Memory B cell (primary cell): ENCODE data around the gene ANKRD34A.
"Not testable (repeated sequence)": the region's sequence is repeated elsewhere in the genome, so short reads cannot be mapped to it uniquely, and the experiment has no call there.

Experiments used
- ATAC-seq: fragments of 150-1000 bp; cut with Tn5 transposase; 2 replicates; pipeline ENCODE4 v1.10.0; 2021; ENCODE audit warnings: low read depth, mild to moderate bottlenecking, moderate library complexity
- DNase-seq, 2 donors: peaks; one replicate each; pipeline ENCODE4 v3.0.0; 2022; ENCODE audit warnings: low spot score in 2 of 2
- H3K27ac Mint-ChIP-seq: one replicate; pipeline ENCODE4 v1.8.0; 2022; ENCODE audit warnings: mild to moderate bottlenecking, moderate library complexity, mixed read lengths
- H3K27me3 Mint-ChIP-seq: one replicate; pipeline ENCODE4 v1.8.0; 2022; ENCODE audit warnings: mixed read lengths
- H3K36me3 Mint-ChIP-seq: one replicate; pipeline ENCODE4 v1.8.0; 2022; ENCODE audit warnings: mild to moderate bottlenecking, mixed read lengths
- H3K4me1 Mint-ChIP-seq: one replicate; pipeline ENCODE4 v1.8.0; 2022; ENCODE audit warnings: mixed read lengths
- H3K4me3 Mint-ChIP-seq: one replicate; pipeline ENCODE4 v1.8.0; 2022; ENCODE audit warnings: mild to moderate bottlenecking, moderate library complexity, mixed read lengths
- H3K9me3 Mint-ChIP-seq: one replicate; pipeline ENCODE4 v1.8.0; 2022; ENCODE audit warnings: mixed read lengths

The ANKRD34A gene

DNA sequence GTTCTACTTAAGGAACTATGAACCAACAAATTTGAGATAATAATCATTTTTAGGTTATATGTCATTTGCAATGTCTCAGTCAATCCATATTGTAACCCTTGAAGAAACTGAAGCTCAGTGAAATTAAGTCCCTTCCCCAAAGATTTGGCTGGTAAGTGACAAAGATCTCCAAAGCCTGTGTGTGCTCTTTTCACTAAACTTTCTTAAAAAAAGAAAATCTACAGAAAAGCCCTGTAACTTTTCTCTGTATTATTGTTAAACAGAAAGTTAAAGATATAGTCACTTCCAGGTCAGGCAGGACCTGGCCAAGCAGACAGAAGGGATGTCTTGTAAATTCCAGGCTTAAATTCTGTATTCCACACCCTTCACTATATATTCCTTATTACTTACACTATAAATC lies 8.0 kb downstream of the ANKRD34A start:
- Mint-ChIP-seq H3K9me3 (no peaks in the 10 kb centered on the region), H3K36me3 (peaks cover 8% of the 10 kb centered on the region), H3K4me1 (peaks cover 52% of the 10 kb centered on the region), H3K27me3 (no peaks in the 10 kb centered on the region), H3K4me3 (peak overlapping the region; percentile 93), H3K27ac (peak overlapping the region; percentile 90)
- DNase-seq (no peak), ATAC-seq (no peak)

DNA sequence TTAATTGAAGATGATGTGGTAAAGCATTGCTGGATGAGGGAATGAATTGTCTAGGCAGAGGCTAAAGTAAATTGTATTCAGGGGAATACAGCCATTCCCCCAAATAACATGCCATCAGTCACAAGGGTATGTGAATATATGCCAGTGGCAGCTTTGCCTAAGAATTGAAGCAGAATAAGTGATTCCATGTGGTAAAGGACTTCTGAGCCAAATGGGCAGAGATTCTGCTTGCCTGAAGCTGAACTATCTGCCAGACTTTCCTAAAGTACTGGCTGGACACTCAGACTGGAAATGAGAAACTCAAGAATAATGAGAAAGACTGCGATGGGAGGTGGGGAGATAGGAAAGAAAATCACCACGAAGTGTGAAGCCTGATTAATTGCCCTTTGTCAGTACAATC lies 8.9 kb downstream of the ANKRD34A start:
- H3K27me3 Mint-ChIP-seq, result no peaks in the 10 kb centered on the region
- no peaks in the 10 kb centered on the region for H3K9me3 Mint-ChIP-seq
- DNase-seq (no peak), ATAC-seq (no peak)
- H3K4me3 Mint-ChIP-seq, result no peak overlapping the region
- H3K27ac Mint-ChIP-seq, result no peak overlapping the region
- H3K36me3 Mint-ChIP-seq, result peaks cover 8% of the 10 kb centered on the region
- H3K4me1 Mint-ChIP-seq, result peaks cover 52% of the 10 kb centered on the region

DNA sequence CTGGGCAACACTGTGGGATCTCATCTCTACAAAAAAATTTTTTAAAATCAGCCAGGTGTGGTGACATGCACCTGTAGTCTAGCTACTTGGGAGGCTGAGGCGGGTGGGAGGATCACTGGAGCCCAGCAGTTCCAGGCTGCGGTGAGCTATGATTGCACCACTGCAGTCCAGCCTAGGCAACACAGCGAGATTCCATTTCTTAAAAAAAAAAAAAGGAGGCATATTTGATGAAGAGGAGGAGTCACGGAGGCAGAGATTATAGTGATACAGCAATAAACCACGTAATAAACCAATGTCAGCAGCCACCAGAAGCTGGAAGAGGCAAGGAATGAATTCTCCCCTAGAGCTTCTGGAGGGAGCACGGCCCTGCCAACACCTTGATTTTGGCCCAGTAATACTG lies 10.5 kb downstream of the ANKRD34A start:
- Mint-ChIP-seq H3K27me3 (no peaks in the 10 kb centered on the region), H3K4me3 (no peak overlapping the region), H3K36me3 (peaks cover 15% of the 10 kb centered on the region), H3K27ac (no peak overlapping the region), H3K4me1 (peaks cover 49% of the 10 kb centered on the region), H3K9me3 (no peaks in the 10 kb centered on the region)
- ATAC-seq, result no peak
- no peak for DNase-seq

DNA sequence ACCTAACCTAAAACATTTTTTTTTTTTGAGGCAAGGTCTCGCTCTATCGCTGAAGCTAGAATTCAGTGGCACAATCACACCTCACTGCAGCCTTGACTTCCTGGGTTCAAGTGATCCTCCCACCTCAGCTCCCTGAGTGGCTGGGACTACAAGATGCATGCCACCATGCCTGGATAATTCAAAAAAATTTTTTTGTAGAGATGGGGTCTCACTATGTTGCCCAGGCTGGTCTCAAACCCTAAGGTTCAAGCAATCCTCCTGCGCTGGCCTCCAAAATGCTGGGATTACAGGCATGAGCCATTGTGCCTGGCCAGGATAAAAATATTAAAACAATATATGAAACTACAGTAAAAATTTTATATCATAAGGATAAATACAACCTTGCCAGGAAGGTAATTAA lies 11.5 kb downstream of the ANKRD34A start:
- Mint-ChIP-seq H3K36me3 (peaks cover 17% of the 10 kb centered on the region), H3K27ac (no peak overlapping the region), H3K4me1 (peaks cover 42% of the 10 kb centered on the region)

DNA sequence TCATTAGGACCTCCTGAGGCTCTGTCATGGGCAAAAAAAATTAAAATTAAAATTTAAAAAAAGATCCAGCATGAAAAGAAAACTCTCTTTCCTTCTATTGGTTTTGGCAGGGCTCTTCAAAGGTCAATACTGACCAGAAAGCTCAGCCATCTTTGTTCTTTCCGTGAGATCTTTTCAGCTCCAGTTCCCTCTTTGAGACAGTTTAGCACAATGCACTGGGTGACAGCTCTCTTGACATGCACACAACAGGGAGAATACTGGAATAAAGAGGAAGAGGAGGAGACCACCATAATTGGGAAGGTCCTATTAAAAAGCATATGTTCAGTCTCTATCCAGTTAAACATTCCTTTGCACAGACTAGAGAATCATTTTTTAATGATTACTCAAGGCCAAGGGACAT lies 12.8 kb downstream of the ANKRD34A start:
- no peak overlapping the region for H3K27ac Mint-ChIP-seq
- no peaks in the 10 kb centered on the region for H3K9me3 Mint-ChIP-seq
- peaks cover 34% of the 10 kb centered on the region for H3K4me1 Mint-ChIP-seq
- DNase-seq (no peak), ATAC-seq (no peak)
- no peak overlapping the region for H3K4me3 Mint-ChIP-seq
- H3K36me3 Mint-ChIP-seq, result peaks cover 20% of the 10 kb centered on the region
- H3K27me3 Mint-ChIP-seq, result no peaks in the 10 kb centered on the region

More for the DNA sequence above, 11.5 kb downstream of the ANKRD34A start:
- Mint-ChIP-seq H3K4me3 (no peak overlapping the region), H3K9me3 (no peaks in the 10 kb centered on the region), H3K27me3 (no peaks in the 10 kb centered on the region)
- DNase-seq (no peak), ATAC-seq (no peak)

DNA sequence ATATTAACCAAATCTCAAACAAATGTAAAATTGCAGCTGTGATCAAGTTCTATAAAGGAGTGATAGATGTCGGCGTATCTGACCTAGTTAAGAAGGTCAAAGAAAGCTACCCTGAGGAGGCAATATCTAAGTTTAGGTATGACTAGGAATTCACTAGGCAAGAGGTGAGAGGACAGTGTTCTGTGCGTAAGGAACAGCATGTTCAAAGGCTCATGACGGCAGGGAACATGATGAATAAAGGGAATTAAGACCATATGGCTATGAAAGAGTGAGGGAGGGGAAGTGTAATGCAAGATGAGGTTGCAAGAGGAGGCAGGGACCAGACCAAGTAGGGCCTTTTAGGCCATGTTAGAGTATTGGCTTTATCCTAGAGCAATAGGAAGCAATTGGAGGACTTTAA lies 15.2 kb downstream of the ANKRD34A start:
- H3K4me1 Mint-ChIP-seq, result peaks cover 17% of the 10 kb centered on the region
- H3K9me3 Mint-ChIP-seq, result no peaks in the 10 kb centered on the region
- no peak for ATAC-seq
- DNase-seq, result no peak
- H3K4me3 Mint-ChIP-seq, result no peak overlapping the region
- H3K36me3 Mint-ChIP-seq, result peaks cover 21% of the 10 kb centered on the region
- no peaks in the 10 kb centered on the region for H3K27me3 Mint-ChIP-seq
- peak overlapping the region; percentile 43 for H3K27ac Mint-ChIP-seq

DNA sequence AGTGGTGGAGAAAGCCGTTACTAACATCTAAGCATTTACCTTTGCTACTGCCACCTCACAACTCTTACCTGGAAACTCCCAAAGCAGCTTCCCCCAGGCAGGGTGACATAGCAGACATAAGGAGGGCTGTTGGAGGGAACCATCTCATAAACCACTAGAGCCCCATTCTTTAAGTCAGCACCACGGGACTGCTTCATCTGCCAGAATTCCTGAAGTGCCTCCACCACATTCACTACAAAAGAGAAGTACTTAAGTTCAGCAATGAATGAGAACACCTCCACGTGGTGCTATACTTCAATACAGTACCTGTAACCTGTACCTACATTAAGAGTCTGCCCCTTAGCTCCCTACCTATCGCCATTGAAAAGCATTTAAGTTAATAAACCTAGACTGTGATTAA lies 16.8 kb downstream of the ANKRD34A start:
- no peak for ATAC-seq
- no peak for DNase-seq
- Mint-ChIP-seq H3K4me1 (peaks cover 14% of the 10 kb centered on the region), H3K27me3 (no peaks in the 10 kb centered on the region), H3K36me3 (peaks cover 24% of the 10 kb centered on the region), H3K4me3 (no peak overlapping the region), H3K27ac (no peak overlapping the region), H3K9me3 (no peaks in the 10 kb centered on the region)

DNA sequence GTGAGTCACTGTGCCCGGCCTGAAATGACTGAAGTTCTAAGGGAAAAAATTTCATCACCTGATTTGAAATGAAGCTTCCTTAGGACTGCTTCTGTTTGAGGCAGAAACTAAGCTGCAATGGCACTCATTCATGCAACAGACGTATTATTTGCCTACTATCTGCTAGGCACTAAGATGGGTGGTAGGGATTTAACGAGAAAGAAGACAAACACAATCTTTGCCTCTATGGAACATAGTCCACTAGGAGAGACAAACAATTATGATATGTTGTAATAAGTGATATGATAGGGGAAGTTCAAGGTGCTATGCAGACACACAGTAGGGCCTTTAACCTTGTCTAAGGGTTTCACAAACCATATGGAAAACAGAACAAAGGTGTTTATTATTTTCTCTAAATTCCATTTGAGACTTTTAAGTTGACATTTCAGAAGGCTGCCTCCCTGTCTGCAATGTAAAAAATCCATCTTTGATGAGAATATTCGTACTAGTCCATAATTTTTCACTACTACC lies 17.8 kb downstream of the ANKRD34A start:
- Mint-ChIP-seq H3K4me3 (no peak overlapping the region), H3K36me3 (peaks cover 25% of the 10 kb centered on the region), H3K27me3 (no peaks in the 10 kb centered on the region), H3K4me1 (peaks cover 11% of the 10 kb centered on the region), H3K27ac (no peak overlapping the region), H3K9me3 (no peaks in the 10 kb centered on the region)
- no peak for DNase-seq
- no peak for ATAC-seq

DNA sequence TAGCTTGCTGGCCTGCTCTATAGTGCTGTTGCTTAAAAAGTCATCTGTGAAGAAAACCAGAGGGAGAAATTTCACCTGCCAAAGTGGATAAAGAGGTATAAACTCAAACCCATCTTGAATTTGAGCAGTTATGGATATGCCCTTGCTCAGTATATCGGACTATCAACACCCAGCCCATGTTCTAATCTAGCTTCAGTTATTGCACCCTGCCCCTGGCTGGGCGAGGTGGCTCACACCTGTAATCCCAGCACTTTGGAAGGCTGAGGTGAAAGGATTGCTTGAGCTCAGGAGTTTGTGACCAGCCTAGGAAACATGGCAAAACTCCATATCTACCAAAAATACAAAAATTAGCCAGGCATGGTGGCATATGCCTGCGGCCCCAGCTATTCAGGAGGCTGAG lies 19.8 kb downstream of the ANKRD34A start:
- H3K27me3 Mint-ChIP-seq, result no peaks in the 10 kb centered on the region
- H3K27ac Mint-ChIP-seq, result no peak overlapping the region
- DNase-seq (no peak), ATAC-seq (no peak)
- H3K4me1 Mint-ChIP-seq, result peaks cover 7% of the 10 kb centered on the region
- peaks cover 22% of the 10 kb centered on the region for H3K36me3 Mint-ChIP-seq
- H3K9me3 Mint-ChIP-seq, result no peaks in the 10 kb centered on the region
- no peak overlapping the region for H3K4me3 Mint-ChIP-seq

DNA sequence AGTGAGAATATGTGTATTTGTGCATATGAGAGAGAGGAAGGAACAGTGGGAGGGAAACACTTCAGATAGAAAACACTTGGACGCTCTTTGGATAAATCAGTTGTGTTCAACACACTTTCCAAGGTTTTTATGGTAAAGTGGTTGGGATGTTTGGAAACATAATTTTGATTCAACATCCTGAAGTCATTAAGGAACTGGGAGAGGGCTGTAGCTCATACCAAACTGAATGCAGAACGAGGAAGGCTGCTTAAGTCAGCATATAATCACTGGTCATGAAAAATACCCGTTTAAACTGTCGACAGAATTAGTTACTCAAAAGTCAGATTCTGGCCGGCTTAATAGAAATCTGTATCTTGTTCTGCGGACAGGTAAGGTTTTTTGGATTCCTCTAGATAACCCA lies 21.5 kb downstream of the ANKRD34A start:
- Mint-ChIP-seq H3K4me1 (no peaks in the 10 kb centered on the region), H3K27me3 (no peaks in the 10 kb centered on the region), H3K4me3 (no peak overlapping the region), H3K9me3 (no peaks in the 10 kb centered on the region), H3K27ac (no peak overlapping the region), H3K36me3 (peaks cover 16% of the 10 kb centered on the region)
- no peak for ATAC-seq
- DNase-seq, result no peak

DNA sequence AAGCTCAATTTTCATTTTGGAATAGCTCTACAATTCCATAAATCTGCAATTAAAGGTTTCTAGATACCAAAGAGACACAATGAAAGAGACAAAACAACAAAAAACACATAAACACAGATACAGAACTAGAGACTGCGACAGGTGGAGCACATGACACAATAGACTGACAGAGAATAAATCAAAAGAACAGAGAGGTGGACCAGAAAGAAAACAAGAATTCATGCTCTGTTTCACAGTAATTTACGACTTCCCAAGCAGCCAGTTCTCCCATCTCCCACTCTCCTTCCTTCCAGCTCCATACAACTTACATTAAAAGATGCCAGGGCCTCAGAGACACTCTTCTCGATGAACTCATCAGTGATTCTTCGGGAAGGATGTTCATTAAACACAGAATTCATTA lies 22.0 kb downstream of the ANKRD34A start:
- no peak overlapping the region for H3K4me3 Mint-ChIP-seq
- H3K9me3 Mint-ChIP-seq, result no peaks in the 10 kb centered on the region
- DNase-seq, result no peak
- no peak for ATAC-seq
- H3K4me1 Mint-ChIP-seq, result no peaks in the 10 kb centered on the region
- H3K36me3 Mint-ChIP-seq, result peaks cover 18% of the 10 kb centered on the region
- H3K27ac Mint-ChIP-seq, result no peak overlapping the region
- H3K27me3 Mint-ChIP-seq, result no peaks in the 10 kb centered on the region

DNA sequence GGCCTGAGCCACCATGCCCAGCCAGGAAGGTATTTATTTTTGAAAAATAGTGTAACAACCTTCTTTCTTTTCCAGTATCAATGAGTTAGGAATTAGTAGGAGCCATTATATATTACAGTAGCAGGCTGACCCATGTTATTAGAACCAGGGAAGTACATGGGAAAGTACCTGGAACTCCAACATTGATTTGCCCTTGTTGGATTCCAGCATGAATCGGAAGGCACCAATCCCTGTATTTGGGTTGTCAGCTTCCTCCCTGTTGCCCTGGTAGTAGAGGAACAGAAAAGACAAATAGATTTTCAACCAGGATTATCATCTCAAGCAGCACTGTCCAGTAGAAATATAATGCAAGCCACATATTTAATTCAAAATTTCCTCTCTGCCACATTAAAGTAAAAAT lies 26.9 kb downstream of the ANKRD34A start:
- Mint-ChIP-seq H3K27me3 (no peaks in the 10 kb centered on the region), H3K9me3 (no peaks in the 10 kb centered on the region), H3K27ac (no peak overlapping the region), H3K4me1 (peaks cover 10% of the 10 kb centered on the region), H3K36me3 (peaks cover 21% of the 10 kb centered on the region), H3K4me3 (no peak overlapping the region)
- ATAC-seq (no peak), DNase-seq (no peak)

DNA sequence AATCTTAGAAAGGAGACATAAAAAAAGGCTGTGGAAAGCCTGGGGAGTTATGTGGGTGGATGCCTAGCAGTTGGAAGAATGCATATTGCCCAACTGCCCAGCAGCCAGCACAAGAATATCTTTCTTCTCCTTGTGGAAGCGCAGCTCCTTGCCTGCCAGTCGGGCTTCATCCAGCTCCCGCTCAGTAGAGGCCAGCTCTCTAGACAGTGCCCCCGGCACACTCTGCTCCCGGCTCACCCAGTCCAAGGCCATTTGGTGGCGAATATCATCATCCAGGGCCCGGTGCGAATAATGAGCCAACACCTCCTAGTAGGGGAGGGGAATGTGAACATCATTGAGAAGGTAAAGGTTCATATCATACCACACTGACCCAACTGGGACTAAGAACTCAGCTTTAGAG lies 28.1 kb downstream of the ANKRD34A start:
- ATAC-seq (no peak), DNase-seq (no peak)
- Mint-ChIP-seq H3K36me3 (peaks cover 17% of the 10 kb centered on the region), H3K27me3 (no peaks in the 10 kb centered on the region), H3K4me3 (no peak overlapping the region), H3K4me1 (peaks cover 14% of the 10 kb centered on the region), H3K9me3 (no peaks in the 10 kb centered on the region), H3K27ac (no peak overlapping the region)

DNA sequence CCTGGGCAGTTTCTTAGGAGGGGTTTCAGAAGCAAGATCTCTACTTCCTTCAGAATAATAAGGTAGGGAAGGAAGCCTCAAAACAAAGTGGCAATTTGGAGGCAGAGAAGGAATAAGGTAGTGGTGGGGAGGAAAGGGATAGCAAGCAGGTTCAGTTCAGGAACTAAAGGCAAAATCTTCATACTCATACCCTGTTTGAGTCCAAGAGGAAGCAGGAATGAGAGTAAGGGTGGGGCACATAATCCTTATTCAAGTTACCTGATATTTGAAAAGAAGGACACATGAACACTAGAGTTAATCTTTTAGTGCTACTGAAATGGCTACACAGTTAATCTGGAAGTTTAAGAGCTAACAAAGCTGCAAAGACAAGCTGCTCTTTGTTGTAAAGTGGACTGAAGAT lies 28.7 kb downstream of the ANKRD34A start:
- H3K27ac Mint-ChIP-seq, result peak overlapping the region; percentile 28
- H3K4me3 Mint-ChIP-seq, result no peak overlapping the region
- no peak for ATAC-seq

DNA sequence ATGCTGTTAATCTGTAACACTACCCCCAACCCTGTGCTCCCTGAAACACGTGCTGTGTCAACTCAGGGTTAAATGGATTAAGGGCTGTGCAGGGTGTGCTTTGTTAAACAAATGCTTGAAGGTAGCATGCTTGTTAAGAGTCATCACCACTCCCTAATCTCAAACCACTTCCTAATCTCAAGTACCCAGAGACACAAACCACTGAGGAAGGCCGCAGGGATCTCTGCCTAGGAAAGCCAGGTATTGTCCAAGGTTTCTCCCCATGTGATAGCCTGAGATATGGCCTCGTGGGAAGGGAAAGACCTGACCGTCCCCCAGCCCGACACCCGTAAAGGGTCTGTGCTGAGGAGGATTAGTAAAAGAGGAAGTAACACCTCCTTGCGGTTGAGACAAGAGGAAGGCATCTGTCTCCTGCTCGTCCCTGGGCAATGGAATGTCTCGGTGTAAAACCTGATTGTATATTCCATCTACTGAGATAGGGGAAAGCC lies 31.8 kb downstream of the ANKRD34A start:
- ATAC-seq, result peak; percentile 67
- Mint-ChIP-seq H3K36me3 (peaks cover 19% of the 10 kb centered on the region), H3K4me3 (peak overlapping the region; percentile 71), H3K27ac (peak overlapping the region; percentile 85), H3K4me1 (peaks cover 21% of the 10 kb centered on the region)
- DNase-seq, result peak; percentile 41 to 47
- not testable (repeated sequence) for H3K27me3 Mint-ChIP-seq, H3K9me3 Mint-ChIP-seq

More for the DNA sequence above, 28.7 kb downstream of the ANKRD34A start:
- DNase-seq, result no peak
- Mint-ChIP-seq H3K4me1 (peaks cover 16% of the 10 kb centered on the region), H3K9me3 (no peaks in the 10 kb centered on the region), H3K36me3 (peaks cover 19% of the 10 kb centered on the region), H3K27me3 (no peaks in the 10 kb centered on the region)
